Activated naive CD4-positive, alpha-beta T cell treated with anti-CD3 and anti-CD28 coated beads, Interleukin-2, amount 50 U/mL, for 16 hours (primary cell): ENCODE results near the gene KRTAP8-1.

Experiments
- DNase-seq: peaks from one replicate; pipeline ENCODE4 v3.0.0-alpha.2; 2020

Gene KRTAP8-1, protein sequence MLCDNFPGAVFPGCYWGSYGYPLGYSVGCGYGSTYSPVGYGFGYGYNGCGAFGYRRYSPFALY

DNA sequence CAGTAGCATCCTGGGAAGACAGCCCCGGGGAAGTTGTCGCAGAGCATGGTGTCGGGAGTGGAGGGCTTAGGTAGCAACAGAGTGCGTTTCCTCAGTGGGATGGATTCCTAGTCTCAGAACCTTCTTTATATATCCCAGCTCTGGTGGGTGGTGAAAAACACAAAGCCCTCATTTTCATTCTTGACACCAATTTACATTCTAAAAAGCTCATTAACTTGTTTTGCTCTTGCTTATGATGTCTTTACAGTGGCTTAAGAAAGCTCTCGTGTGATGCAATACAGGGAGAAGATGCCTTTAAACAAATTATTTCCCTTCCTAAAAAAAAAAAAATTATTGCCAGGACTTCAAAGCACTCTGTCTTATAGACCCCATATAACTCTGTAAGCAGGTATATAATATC is at the start of gene KRTAP8-1:
KRTAP8-1 (minus strand) TSS at position 101 of the 400 bp plus-strand sequence; CDS start at position 47, 54 bp downstream.
- no peak for DNase-seq

DNA sequence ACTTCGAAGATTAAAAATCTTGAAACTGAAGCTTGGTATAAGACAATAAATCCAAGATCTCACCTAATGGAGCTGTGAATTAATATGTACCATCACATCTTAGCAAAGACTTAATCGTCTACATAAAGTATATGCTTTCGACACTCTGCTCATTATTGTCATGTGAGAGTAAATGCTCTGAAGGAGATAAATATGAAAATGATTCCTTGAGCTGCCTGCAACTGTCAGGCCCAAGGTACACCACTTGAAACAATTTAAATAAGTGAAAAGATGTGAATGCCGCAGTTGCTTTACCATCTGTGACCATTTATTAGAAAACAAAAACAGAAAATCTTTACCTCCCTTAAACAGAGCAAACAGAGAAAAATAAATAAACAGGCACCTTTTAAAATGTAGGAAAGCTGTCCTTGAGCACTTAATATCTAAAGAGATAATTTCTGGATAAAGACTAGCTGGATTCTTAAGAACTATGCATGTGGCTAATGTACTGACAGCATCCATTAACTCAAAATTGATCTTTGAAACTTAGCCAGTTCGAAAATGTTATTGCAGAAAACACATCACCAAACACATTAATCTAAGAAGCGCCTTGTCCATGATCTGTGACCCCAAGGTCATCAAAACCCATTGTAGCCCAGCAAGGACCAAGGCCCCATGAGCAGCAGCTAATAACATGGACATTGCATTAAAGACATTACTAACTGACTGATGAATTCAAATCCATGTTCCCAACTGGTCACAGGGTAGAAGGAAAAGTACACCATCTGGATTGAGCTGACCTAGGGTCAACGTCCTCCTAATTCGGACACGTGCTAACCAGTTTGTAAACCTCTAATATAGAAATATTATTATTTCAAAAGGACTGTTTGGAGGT is 34.8 kb upstream of the KRTAP8-1 start:
- DNase-seq: no peak

DNA sequence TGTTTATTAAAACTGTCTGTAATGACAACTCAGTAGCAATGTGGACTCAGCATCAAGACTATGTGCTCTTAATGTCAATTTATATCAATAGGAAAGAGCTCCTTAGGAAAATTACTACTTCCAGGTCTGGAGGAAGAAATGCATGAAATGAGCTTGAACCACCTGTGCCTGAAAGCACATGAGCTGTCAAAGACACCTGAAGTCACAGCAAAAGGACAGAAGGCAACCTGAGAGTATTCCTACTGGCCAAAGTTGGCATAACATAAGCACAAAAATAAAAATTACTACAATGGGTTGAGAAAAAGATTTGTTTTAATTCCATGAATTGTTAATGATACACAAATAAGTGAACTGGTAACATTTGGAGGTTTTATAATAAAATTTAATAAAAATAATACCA is 29.9 kb upstream of the KRTAP8-1 start:
- no peak for DNase-seq

DNA sequence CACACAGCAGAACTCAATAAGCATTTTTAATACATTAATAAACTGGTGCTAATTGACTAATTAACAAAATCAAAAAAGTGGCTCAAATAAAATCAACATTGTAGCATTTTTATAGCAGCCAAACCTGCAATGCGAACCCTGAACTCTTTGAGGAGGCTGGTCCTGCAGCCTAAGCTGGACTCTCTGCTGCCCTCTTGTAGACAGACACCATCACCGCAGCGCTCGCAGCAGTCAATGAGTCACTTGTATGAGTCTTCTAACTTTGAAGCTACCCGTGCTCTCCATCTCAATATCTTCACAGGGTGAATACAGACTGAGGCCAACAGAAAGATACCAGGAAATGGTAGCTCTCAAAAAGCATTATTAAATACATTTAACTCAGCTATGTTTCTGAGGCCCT is 26.2 kb upstream of the KRTAP8-1 start:
- peak; percentile 39 for DNase-seq

DNA sequence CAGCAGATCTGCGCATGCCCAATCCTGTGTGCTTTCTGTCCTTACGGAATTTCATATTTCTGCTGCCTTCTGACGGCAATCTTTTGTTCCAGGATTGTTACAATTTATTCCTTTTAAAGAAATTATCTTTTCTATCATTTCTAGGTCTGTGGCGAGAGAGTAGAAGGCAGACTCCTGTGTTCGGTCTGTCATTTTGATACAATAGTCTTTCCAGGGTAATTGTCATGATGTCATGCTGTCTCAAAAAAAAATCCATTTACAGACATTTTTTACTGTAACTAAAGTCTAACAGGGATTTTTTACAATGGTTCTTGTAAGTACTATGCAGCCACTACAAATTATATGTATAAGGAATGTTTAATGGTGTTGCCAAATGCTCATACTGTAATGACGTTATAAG is 25.5 kb upstream of the KRTAP8-1 start:
- DNase-seq: no peak

DNA sequence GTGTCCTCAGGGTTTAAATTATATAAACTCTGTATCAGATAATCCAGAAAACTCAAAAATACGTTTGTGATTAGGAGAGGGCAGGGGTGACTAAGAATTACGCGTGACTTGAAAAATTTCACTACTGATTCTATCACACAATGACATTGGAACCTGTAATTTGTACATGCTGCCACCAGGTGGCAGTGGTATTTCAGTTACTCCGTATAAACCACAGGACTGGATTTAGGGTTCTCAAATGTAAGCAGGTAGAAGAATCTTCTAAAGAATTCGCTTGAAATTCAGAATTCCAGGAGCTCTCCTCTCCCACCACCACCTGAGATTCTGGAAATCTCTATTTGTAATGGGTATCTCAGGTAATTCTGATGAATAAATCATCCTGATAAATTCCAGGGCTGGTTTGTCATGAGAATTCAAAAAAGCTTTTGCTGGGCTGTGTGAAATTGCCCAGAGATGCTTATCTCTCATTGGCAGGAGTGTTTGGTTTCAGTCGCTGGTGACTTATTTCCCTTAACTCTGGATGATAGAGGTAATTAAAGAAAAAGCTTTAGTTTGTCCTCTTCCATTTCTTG is 18.2 kb upstream of the KRTAP8-1 start:
- peak; percentile 40 for DNase-seq

DNA sequence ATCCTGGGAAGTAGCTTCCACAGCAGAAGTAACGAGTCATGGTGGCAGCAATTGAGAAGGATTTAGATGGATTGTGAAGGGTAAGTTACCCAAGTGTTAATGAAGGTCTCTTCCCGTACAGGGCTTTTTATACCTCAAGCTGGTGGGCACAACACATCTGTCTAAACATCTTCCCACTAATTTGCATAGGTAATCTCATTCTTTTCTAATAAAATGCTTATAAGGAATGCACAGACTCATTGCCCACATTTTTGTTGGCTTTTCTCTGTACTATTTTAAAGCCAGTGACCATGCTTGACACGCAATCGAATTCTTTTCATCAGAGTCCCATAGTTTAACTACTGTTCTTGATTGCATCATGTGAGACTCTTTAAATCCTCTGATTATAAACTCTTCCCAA is 16.6 kb upstream of the KRTAP8-1 start, which contains the start of gene KRTAP7-1:
KRTAP7-1 (minus strand) TSS at position 101 of the 400 bp plus-strand sequence; CDS start at position 40, 61 bp downstream.
- DNase-seq: no peak

DNA sequence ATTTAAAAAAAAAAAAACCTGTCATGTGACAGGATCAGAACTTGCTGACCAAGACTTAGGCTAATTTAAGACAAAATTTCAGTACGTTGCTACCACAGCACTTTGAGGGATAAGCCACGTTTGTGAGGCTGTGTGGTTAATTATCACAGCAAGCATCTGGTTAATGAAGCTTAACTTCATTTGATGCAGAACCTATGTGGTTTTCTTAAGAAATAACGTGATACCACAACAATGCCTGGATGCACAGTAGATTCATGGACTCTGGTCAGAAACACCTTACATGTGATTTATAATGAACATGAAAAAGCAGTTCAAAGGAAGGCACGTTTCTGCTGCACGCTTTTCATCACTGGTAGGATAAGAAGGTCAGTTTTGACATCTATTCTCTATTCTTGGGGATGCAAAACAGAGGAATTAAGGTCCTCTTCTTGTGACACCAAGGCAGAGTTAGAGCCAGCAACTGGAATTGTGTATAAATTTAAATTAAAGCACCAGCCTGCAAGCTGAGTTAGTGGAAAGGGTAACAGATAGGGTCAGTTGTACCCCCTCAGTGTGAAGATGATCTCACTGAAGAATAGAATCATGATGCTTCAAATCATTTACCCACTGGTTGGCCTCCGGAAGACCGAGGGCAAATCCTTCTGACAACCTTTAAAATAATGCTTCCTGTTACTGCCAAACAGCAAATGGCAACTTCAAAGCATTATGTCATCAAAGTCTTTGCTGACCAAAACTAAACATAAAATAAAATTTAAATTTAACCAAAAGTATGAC is 6.0 kb upstream of the KRTAP8-1 start:
- no peak for DNase-seq

DNA sequence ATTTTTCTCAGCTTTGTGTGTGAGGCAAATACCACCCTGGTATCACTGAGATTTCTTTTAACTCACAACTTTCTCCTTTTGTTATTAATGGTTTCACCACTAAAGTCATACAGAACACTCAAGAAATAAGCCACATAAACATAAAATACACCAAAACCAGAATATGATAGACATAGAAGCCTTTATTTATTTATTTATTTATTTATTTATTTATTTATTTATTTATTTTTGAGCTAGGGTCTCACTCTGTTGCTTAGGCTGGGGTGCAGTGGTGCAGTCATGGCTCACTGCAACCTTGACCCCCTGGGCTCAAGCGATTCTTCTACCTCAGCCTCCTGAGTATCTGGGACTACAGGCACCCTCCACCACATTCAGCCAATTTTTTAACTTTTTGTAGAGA is 12.5 kb downstream of the KRTAP8-1 start:
- DNase-seq: no peak

DNA sequence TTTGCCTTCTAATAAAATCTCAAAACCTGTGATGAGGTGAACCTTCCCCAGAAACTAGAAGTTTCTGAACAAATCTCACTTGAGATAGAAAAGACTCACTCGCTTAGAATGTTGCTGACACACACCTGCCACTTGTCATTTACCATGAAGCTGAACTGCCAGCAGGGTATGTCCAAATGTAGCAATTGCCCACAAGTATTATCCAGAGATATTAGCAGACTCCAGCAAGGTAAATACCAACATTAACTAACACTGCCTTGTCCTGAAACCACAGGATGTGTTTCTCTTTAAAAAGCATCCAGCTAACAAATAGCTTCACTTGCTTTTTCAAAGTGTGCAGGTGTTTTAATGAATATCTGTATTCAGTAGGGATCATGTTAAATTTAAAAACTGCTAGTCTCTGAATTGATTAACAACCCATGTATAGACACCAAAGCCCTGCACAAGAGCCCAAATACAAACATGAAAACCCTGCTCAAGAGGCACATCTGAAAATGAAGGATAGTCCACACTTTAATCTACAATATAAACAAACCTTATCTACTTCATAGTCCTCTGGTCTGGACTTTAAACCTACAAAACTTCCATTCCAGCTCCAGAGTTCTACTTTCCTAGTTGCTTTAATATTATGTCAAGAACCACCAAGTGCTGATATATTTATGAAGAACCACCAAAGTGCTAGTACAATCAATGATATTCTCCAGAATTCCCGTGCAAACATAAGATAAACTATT is 19.3 kb downstream of the KRTAP8-1 start:
- DNase-seq: no peak

DNA sequence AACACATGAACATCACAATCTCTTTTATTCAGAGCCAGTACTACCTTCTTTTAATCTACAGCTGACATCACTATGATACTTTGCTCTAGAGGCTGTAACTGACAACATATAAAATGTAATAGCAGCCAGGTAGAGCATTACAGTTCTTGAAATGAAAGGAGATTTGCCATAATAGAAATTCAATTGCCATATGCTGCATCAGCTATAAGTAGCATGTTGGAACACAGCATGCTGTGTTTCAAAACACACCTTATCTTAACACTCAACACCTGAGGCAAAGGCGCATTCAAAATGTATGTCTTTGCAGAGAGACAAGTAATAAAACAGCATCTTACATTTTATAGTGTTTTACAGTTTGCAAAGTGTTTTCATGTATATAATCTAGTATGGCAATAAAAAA is 33.8 kb downstream of the KRTAP8-1 start:
- DNase-seq: no peak

DNA sequence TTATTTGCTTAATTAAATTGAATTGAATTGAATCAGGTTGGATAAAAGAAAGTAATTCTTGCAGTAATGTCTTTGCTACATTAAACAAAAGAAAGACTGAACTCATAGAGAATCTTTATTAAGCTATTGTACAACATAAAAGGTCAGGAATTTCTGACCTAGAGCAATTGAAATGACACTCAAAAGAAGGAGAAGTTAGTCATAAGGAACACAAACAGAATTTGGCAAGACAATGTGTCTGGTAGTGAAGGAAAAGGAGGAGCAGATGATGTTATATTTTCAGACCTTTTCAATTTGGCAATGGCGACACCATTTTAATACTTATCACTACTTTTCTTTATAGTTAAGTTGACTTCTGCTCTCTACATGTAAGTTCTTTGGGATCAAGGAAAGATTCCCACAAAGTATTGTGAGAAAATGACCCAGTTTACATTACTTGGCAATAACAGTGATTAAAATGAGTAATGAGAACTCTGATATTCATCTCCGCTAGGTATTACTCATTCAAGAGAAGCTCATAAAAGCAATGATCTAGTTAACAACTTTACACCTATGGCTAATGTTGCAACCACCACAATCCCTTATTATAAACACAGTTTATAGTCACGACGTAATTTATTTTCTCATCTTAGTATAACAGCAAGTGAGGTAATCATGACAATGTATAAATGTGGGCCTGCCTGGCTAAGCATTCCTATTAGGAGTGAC is 43.2 kb downstream of the KRTAP8-1 start:
- DNase-seq: no peak
